ENCODE measurements around the gene MSI2.

Gene MSI2

GRCh38 chr17:57627591-57627990 is 371.3 kb downstream of the MSI2 start:
- Histone ChIP-seq H2BK5ac (ENCODE audit: low read length) (no peak overlapping the region), H3K9ac (ENCODE audit: low read depth, low read length, poor library complexity) (no peak overlapping the region), H2AFZ (ENCODE audit: low read length) (no peak overlapping the region), H2BK12ac (ENCODE audit: low read length) (no peak overlapping the region), H4K8ac (ENCODE audit: low read depth, low read length) (no peak overlapping the region), H4K91ac (ENCODE audit: low read depth, low read length, poor library complexity) (no peak overlapping the region), H3K23ac (ENCODE audit: low read depth, low read length, poor library complexity) (no peak overlapping the region), H3K14ac (ENCODE audit: low read length) (peak overlapping the region; percentile 65), H3K79me1 (ENCODE audit: low read depth, low read length) (peaks cover 4% of the 10 kb centered on the region), H3K36me3 (replicated peaks in 1 of 2; ENCODE audit: control insufficient read depth in 2 of 2, insufficient read depth in 2 of 2, low read length in 2 of 2) (peaks cover 33 to 77% of the 10 kb centered on the region in 2 donors), H3K27ac (replicated peaks; ENCODE audit: low read length) (no peak overlapping the region), H3K18ac (ENCODE audit: low read length) (no peak overlapping the region), H2AK5ac (ENCODE audit: low read depth, low read length) (no peak overlapping the region), H3K4me1 (ENCODE audit: control insufficient read depth in 2 of 2, insufficient read depth in 1 of 2, low read depth in 1 of 2, low read length in 2 of 2) (peaks cover 12 to 16% of the 10 kb centered on the region in 2 donors), H2BK15ac (ENCODE audit: low read length) (no peak overlapping the region), H2BK120ac (ENCODE audit: low read depth, low read length) (no peak overlapping the region), H3K4ac (ENCODE audit: low read length) (no peak overlapping the region), H3K27me3 (ENCODE audit: control insufficient read depth in 3 of 3, insufficient read depth in 3 of 3, low read depth in 1 of 3, low read length in 3 of 3) (no peaks in the 10 kb centered on the region), H3K4me3 (ENCODE audit: low read length in 2 of 2) (no peak overlapping the region), H3K4me2 (ENCODE audit: insufficient read depth, low read length, poor library complexity, severe bottlenecking) (no peak overlapping the region), H3K9me3 (replicated peaks in 1 of 2; ENCODE audit: control insufficient read depth in 2 of 2, insufficient read depth in 1 of 2, low read depth in 1 of 2, low read length in 2 of 2) (peaks cover 0 to 1% of the 10 kb centered on the region in 2 donors)
- WGBS, 2 donors (ENCODE audit: extremely low coverage in 2 of 2, insufficient read length in 2 of 2, insufficient replicate concordance in 1 of 2), result no CpG with 5 or more reads among the region's 10 CpGs
- no peak for DNase-seq (ENCODE audit: low spot score)

GRCh38 chr17:57628421-57628820 is 372.1 kb downstream of the MSI2 start:
- peaks cover 37 to 86% of the 10 kb centered on the region in 2 donors for H3K36me3 ChIP-seq (replicated peaks in 1 of 2; ENCODE audit: control insufficient read depth in 2 of 2, insufficient read depth in 2 of 2, low read length in 2 of 2)
- H4K8ac ChIP-seq (ENCODE audit: low read depth, low read length), result no peak overlapping the region
- no peak overlapping the region for H4K91ac ChIP-seq (ENCODE audit: low read depth, low read length, poor library complexity)
- H3K79me1 ChIP-seq (ENCODE audit: low read depth, low read length), result peaks cover 4% of the 10 kb centered on the region
- H3K27me3 ChIP-seq (ENCODE audit: control insufficient read depth in 3 of 3, insufficient read depth in 3 of 3, low read depth in 1 of 3, low read length in 3 of 3), result no peaks in the 10 kb centered on the region
- H3K18ac ChIP-seq (ENCODE audit: low read length), result no peak overlapping the region
- H3K27ac ChIP-seq (replicated peaks; ENCODE audit: low read length), result no peak overlapping the region
- H3K4ac ChIP-seq (ENCODE audit: low read length), result no peak overlapping the region
- no peak overlapping the region for H3K4me3 ChIP-seq (ENCODE audit: low read length in 2 of 2)
- H2BK12ac ChIP-seq (ENCODE audit: low read length), result no peak overlapping the region
- no peak overlapping the region for H2AK5ac ChIP-seq (ENCODE audit: low read depth, low read length)
- H3K9ac ChIP-seq (ENCODE audit: low read depth, low read length, poor library complexity), result no peak overlapping the region
- H3K4me2 ChIP-seq (ENCODE audit: insufficient read depth, low read length, poor library complexity, severe bottlenecking), result no peak overlapping the region
- WGBS, 2 donors (ENCODE audit: extremely low coverage in 2 of 2, insufficient read length in 2 of 2, insufficient replicate concordance in 1 of 2), result no CpG with 5 or more reads among the region's 9 CpGs
- H3K9me3 ChIP-seq (replicated peaks in 1 of 2; ENCODE audit: control insufficient read depth in 2 of 2, insufficient read depth in 1 of 2, low read depth in 1 of 2, low read length in 2 of 2), result peaks cover under 1 to 3% of the 10 kb centered on the region in 2 donors
- H2BK120ac ChIP-seq (ENCODE audit: low read depth, low read length), result no peak overlapping the region
- no peak overlapping the region for H3K23ac ChIP-seq (ENCODE audit: low read depth, low read length, poor library complexity)
- no peak overlapping the region for H2BK5ac ChIP-seq (ENCODE audit: low read length)
- no peak overlapping the region for H3K14ac ChIP-seq (ENCODE audit: low read length)
- H3K4me1 ChIP-seq (ENCODE audit: control insufficient read depth in 2 of 2, insufficient read depth in 1 of 2, low read depth in 1 of 2, low read length in 2 of 2), result peaks cover 8 to 15% of the 10 kb centered on the region in 2 donors
- no peak overlapping the region for H2AFZ ChIP-seq (ENCODE audit: low read length)
- H2BK15ac ChIP-seq (ENCODE audit: low read length), result no peak overlapping the region
- no peak for DNase-seq (ENCODE audit: low spot score)

GRCh38 chr17:57629470-57629869 is 373.1 kb downstream of the MSI2 start:
- Histone ChIP-seq H2AFZ (ENCODE audit: low read length) (no peak overlapping the region), H3K23ac (ENCODE audit: low read depth, low read length, poor library complexity) (no peak overlapping the region), H4K91ac (ENCODE audit: low read depth, low read length, poor library complexity) (no peak overlapping the region), H2BK15ac (ENCODE audit: low read length) (no peak overlapping the region), H3K9ac (ENCODE audit: low read depth, low read length, poor library complexity) (no peak overlapping the region), H2BK5ac (ENCODE audit: low read length) (no peak overlapping the region), H3K79me1 (ENCODE audit: low read depth, low read length) (peaks cover 4% of the 10 kb centered on the region), H3K27me3 (ENCODE audit: control insufficient read depth in 3 of 3, insufficient read depth in 3 of 3, low read depth in 1 of 3, low read length in 3 of 3) (no peaks in the 10 kb centered on the region), H3K4me2 (ENCODE audit: insufficient read depth, low read length, poor library complexity, severe bottlenecking) (no peak overlapping the region), H3K36me3 (replicated peaks in 1 of 2; ENCODE audit: control insufficient read depth in 2 of 2, insufficient read depth in 2 of 2, low read length in 2 of 2) (peaks cover 40 to 88% of the 10 kb centered on the region in 2 donors), H3K4ac (ENCODE audit: low read length) (no peak overlapping the region), H3K4me1 (ENCODE audit: control insufficient read depth in 2 of 2, insufficient read depth in 1 of 2, low read depth in 1 of 2, low read length in 2 of 2) (peaks cover 8 to 13% of the 10 kb centered on the region in 2 donors), H2AK5ac (ENCODE audit: low read depth, low read length) (no peak overlapping the region), H4K8ac (ENCODE audit: low read depth, low read length) (no peak overlapping the region), H3K18ac (ENCODE audit: low read length) (peak overlapping the region; percentile 77), H3K27ac (replicated peaks; ENCODE audit: low read length) (no peak overlapping the region), H2BK12ac (ENCODE audit: low read length) (no peak overlapping the region), H3K14ac (ENCODE audit: low read length) (no peak overlapping the region), H3K9me3 (replicated peaks in 1 of 2; ENCODE audit: control insufficient read depth in 2 of 2, insufficient read depth in 1 of 2, low read depth in 1 of 2, low read length in 2 of 2) (peaks cover 3% of the 10 kb centered on the region in 2 donors), H3K4me3 (ENCODE audit: low read length in 2 of 2) (no peak overlapping the region), H2BK120ac (ENCODE audit: low read depth, low read length) (no peak overlapping the region)
- no peak for DNase-seq (ENCODE audit: low spot score)
- WGBS, 2 donors (ENCODE audit: extremely low coverage in 2 of 2, insufficient read length in 2 of 2, insufficient replicate concordance in 1 of 2), result no CpG with 5 or more reads among the region's 8 CpGs

DNA sequence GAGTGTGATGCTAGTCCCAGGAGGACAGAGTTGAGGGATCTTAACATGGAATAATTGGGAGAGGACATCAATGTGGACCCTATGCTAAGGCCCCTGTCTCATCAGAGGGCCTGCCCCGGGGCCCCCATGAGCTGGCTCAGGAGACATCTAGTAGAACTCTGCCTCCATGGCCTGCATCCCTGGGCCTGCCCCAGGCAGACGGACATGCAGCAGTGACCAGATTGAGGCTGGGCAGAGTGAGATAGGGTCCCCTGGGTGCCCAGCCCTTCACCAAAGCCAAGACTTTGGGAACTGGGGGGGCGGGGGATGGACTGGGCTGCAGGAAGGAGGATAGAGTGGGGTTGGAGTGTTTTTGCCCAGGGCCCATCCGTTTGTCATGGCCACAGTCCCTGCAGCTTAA is 373.6 kb downstream of the MSI2 start:
- Histone ChIP-seq H2BK5ac (ENCODE audit: low read length) (no peak overlapping the region), H3K36me3 (replicated peaks in 1 of 2; ENCODE audit: control insufficient read depth in 2 of 2, insufficient read depth in 2 of 2, low read length in 2 of 2) (peaks cover 39 to 88% of the 10 kb centered on the region in 2 donors), H3K23ac (ENCODE audit: low read depth, low read length, poor library complexity) (no peak overlapping the region), H2AFZ (ENCODE audit: low read length) (no peak overlapping the region), H3K4ac (ENCODE audit: low read length) (no peak overlapping the region), H3K18ac (ENCODE audit: low read length) (peak overlapping the region; percentile 77), H3K79me1 (ENCODE audit: low read depth, low read length) (peaks cover 4% of the 10 kb centered on the region), H3K27ac (replicated peaks; ENCODE audit: low read length) (no peak overlapping the region), H2BK15ac (ENCODE audit: low read length) (no peak overlapping the region), H3K9me3 (replicated peaks in 1 of 2; ENCODE audit: control insufficient read depth in 2 of 2, insufficient read depth in 1 of 2, low read depth in 1 of 2, low read length in 2 of 2) (peaks cover 3% of the 10 kb centered on the region in 2 donors), H3K9ac (ENCODE audit: low read depth, low read length, poor library complexity) (no peak overlapping the region), H2BK120ac (ENCODE audit: low read depth, low read length) (no peak overlapping the region), H3K4me1 (ENCODE audit: control insufficient read depth in 2 of 2, insufficient read depth in 1 of 2, low read depth in 1 of 2, low read length in 2 of 2) (peaks cover 8 to 11% of the 10 kb centered on the region in 2 donors), H3K4me2 (ENCODE audit: insufficient read depth, low read length, poor library complexity, severe bottlenecking) (no peak overlapping the region), H2BK12ac (ENCODE audit: low read length) (no peak overlapping the region), H2AK5ac (ENCODE audit: low read depth, low read length) (no peak overlapping the region), H4K8ac (ENCODE audit: low read depth, low read length) (no peak overlapping the region), H3K14ac (ENCODE audit: low read length) (no peak overlapping the region), H4K91ac (ENCODE audit: low read depth, low read length, poor library complexity) (no peak overlapping the region), H3K4me3 (ENCODE audit: low read length in 2 of 2) (no peak overlapping the region), H3K27me3 (ENCODE audit: control insufficient read depth in 3 of 3, insufficient read depth in 3 of 3, low read depth in 1 of 3, low read length in 3 of 3) (no peaks in the 10 kb centered on the region)
- DNase-seq (ENCODE audit: low spot score), result no peak
- WGBS, 2 donors (ENCODE audit: extremely low coverage in 2 of 2, insufficient read length in 2 of 2, insufficient replicate concordance in 1 of 2), result no CpG with 5 or more reads among the region's 4 CpGs

Measured in neuronal stem cell (in vitro differentiated cells).